Central memory CD4-positive, alpha-beta T cell (primary cell): ENCODE data around the gene EFNA1.
"Not testable (repeated sequence)": the region's sequence is repeated elsewhere in the genome, so short reads cannot be mapped to it uniquely, and the experiment has no call there.

Experiments
- DNase-seq: peaks from one replicate; pipeline ENCODE4 v3.0.0; 2022

Gene EFNA1

GRCh38 chr1:155158991-155159390, 31.3 kb downstream of the EFNA1 start:
- DNase-seq: no peak

GRCh38 chr1:155160128-155160527, 32.5 kb downstream of the EFNA1 start:
- no peak for DNase-seq

- DNase-seq: not testable (repeated sequence)
Observed at GRCh38 chr1:155162631-155163030, 35.0 kb downstream of the EFNA1 start.

- not testable (repeated sequence) for DNase-seq
Observed at GRCh38 chr1:155163785-155164184, 36.1 kb downstream of the EFNA1 start.

- DNase-seq: not testable (repeated sequence)
Observed at GRCh38 chr1:155164625-155165024, 36.9 kb downstream of the EFNA1 start.

GRCh38 chr1:155166051-155166470, 38.4 kb downstream of the EFNA1 start:
- DNase-seq: no peak

GRCh38 chr1:155166471-155167165, 38.9 kb downstream of the EFNA1 start:
- DNase-seq: no peak

- peak; percentile 76 for DNase-seq
Observed at GRCh38 chr1:155167166-155168104, 39.8 kb downstream of the EFNA1 start.

GRCh38 chr1:155168105-155168445, 40.4 kb downstream of the EFNA1 start:
- DNase-seq: not testable (repeated sequence)

GRCh38 chr1:155168456-155169210, 41.0 kb downstream of the EFNA1 start:
- no peak for DNase-seq

GRCh38 chr1:155169541-155169940, 41.9 kb downstream of the EFNA1 start:
- no peak for DNase-seq

- DNase-seq: no peak
Observed at GRCh38 chr1:155170101-155170785, 42.6 kb downstream of the EFNA1 start.

GRCh38 chr1:155170806-155171205, 43.1 kb downstream of the EFNA1 start:
- DNase-seq: no peak

- DNase-seq: no peak
Observed at GRCh38 chr1:155171836-155172731, 44.4 kb downstream of the EFNA1 start.

GRCh38 chr1:155172732-155173477, 45.2 kb downstream of the EFNA1 start, which contains the start of gene KRTCAP2:
Gene KRTCAP2 (minus strand): TSS chr1:155173304. CDS start chr1:155173224, 80 bp downstream.
- DNase-seq: peak; percentile 92

- peak; percentile 46 for DNase-seq
Observed at GRCh38 chr1:155173478-155174323, 46.0 kb downstream of the EFNA1 start, which contains the start of gene TRIM46. Gene TRIM46 (plus strand): TSS chr1:155173849. CDS start chr1:155173967, 118 bp downstream.

- peak; percentile 50 for DNase-seq
Observed at GRCh38 chr1:155174324-155175280, 46.9 kb downstream of the EFNA1 start.

- DNase-seq: no peak
Observed at GRCh38 chr1:155175281-155175926, 47.7 kb downstream of the EFNA1 start.
